GM19455 (cell line): ENCODE results near the gene IL24.
"Not testable (repeated sequence)": the region's sequence is repeated elsewhere in the genome, so short reads cannot be mapped to it uniquely, and the experiment has no call there.

ENCODE experiments used
- ATAC-seq: cut with Tn5 transposase; IDR thresholded peaks from one replicate; pipeline ENCODE4 v1.9.1; 2021; ENCODE audit not compliant: unreplicated experiment

Gene IL24

GRCh38 chr1:206923961-206924557 lies 26.8 kb downstream of the IL24 start:
- ATAC-seq = not testable (repeated sequence)

- ATAC-seq = peak; percentile 24
Observed at GRCh38 chr1:206924592-206925105, 27.4 kb downstream of the IL24 start.

- peak; percentile 49 for ATAC-seq
Observed at GRCh38 chr1:206925106-206925736, 28.0 kb downstream of the IL24 start.

DNA sequence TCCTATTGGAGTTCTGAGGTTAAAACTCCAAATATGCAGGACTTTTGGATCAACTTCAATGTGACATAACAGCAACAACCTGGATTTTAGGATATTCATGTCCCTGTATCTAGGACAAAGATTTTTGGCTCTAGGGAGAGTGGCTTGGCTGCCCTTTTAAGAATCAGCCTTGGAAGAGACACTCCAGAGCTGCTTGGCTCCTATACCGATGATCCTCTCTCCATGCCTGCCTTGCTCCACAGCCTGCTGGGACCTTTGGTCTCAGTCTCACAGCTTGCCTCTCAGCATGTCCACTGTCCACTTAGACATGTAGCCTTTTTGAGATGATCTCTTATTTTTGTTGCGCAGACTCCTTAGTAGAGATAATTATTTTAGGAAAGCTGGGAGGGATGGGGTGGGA lies 29.0 kb downstream of the IL24 start:
- ATAC-seq = no peak

GRCh38 chr1:206929524-206929923 lies 32.3 kb downstream of the IL24 start:
- ATAC-seq = no peak

GRCh38 chr1:206930210-206930798 lies 33.1 kb downstream of the IL24 start:
- ATAC-seq = peak; percentile 64

DNA sequence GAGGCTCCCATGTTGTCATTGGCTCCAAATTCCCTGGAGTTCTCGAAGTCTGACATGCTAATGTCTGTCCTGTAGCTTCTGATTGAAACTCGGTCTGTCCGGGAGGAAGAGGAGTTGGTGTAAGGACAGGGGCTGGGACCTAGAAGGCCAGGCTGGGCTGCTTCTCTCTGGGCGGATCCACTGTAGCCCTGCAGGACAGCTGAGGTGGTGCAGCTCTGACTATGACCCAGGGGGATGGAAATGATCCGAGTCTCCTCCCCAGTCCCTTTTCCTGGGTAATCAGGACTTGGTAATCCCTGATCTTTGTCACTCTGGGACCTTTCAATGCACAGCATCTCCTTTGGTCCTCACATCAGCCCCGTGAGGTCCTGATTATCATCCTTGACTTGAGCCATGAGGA lies 34.5 kb downstream of the IL24 start:
- no peak for ATAC-seq

- ATAC-seq = no peak
Observed at GRCh38 chr1:206932177-206932576, 34.9 kb downstream of the IL24 start.

DNA sequence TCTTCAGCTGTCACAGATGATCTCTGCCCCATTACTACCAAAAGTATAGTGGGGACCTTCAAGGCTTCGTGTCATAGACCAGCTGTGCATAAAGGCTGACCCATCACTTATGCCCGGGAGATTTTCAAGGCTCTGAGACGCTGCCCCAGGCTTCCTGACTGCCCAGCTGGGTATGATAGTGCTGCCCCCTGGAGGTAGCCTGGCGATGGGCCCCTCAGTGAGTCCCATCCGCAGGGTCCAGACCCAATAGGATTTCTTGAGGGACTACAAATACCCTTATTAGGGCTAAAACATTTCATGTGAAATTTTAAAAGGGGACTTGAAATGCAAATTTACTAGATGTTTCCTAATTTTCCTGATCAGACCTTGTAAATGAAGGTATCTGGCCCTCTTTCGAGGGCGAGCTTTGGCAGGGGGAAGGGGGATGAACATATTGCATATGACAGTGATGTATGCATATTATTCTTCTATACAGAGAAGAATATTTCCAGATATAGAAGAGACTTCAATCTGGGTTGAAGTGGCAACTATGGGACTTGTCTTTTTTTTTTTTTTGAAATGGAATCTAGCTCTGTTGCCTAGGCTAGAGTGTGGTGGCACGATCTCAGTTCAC lies 36.2 kb downstream of the IL24 start:
- ATAC-seq = no peak

- ATAC-seq = no peak
Observed at GRCh38 chr1:206935491-206936067, 38.3 kb downstream of the IL24 start.

DNA sequence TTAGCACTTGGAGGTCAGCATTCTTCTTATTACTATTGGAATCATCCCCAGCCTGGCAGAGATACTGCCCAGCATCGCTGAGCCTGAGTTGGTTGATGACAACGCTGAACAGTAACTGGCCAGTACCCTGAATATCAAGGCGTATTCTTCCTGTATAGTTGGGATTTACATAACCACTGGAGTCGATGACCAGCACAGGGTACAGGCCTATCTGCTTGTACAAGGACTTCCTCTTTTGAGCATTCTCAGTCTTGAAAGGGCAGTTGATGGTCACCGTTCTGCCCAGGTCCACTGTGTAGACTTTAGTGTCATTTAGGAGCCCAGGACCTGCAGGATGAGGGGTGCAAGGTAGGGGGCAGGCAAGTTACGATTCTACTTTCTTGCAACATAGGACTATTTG lies 40.2 kb downstream of the IL24 start:
- ATAC-seq = no peak

GRCh38 chr1:206939131-206939530 lies 41.9 kb downstream of the IL24 start:
- no peak for ATAC-seq

DNA sequence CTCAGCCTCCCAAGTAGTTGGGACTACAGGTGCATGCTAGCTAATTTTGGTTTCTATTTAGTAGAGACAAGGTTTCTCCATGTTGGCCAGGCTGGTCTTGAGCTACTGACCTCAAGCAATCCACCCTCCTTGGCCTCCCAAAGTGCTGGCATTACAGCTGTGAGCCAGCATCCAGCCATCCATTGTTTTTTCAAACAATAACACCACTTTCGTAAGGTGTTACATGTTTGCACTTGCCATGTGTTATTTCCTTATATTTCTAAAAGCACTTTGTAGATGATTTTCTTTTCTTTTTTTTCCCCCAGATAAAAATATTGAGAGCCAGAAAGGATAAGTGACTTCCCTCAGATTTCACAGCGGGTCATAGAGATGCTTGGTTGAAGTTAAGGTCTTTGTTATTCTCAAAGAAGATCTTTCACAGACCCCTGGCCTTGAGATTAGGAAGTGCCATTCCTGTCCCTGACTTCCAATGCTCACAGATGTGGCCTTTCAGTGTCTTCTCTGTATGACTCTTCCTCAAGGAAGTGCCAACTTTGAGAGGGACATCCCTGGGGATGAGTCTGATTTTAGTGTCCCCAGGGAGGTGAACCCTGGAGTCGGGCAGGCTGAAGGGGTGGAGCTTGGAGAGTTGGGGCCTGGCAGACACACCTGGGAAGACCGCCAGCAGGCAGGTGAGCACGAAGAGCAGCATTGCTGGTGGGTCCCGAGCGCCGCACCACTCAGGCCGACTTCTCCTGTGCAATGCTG lies 42.8 kb downstream of the IL24 start:
- no peak for ATAC-seq

- no peak for ATAC-seq
Observed at GRCh38 chr1:206940588-206940936, 43.3 kb downstream of the IL24 start.

- no peak for ATAC-seq
Observed at GRCh38 chr1:206941766-206942418, 44.6 kb downstream of the IL24 start.

GRCh38 chr1:206944703-206945102 lies 47.5 kb downstream of the IL24 start:
- no peak for ATAC-seq

GRCh38 chr1:206945779-206946178 lies 48.5 kb downstream of the IL24 start:
- no peak for ATAC-seq

DNA sequence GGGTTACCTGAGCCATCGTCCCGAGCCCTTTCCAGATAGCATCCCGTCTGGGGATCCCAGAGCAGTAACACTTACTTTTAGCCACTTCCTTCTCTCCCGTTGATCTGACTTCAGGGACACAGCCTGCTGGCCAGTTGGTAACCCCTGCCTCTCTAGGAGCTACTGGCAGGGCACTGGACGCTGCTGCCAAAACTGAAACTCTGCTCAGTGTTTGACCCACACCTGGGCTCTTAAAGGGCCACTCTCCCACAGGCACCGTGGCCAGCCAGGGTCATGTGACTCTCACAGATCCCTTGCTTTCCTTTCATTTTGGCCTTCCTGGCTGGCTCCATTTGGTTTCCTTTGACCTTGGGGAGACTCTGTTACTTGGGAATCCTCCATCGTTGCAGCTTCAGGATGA lies 49.0 kb downstream of the IL24 start, which contains the start of gene PIGR:
TSS of gene PIGR (minus strand) at position 206 of the 400 bp plus-strand sequence. CDS start 5,935 bp downstream, outside the sequence.
- no peak for ATAC-seq

DNA sequence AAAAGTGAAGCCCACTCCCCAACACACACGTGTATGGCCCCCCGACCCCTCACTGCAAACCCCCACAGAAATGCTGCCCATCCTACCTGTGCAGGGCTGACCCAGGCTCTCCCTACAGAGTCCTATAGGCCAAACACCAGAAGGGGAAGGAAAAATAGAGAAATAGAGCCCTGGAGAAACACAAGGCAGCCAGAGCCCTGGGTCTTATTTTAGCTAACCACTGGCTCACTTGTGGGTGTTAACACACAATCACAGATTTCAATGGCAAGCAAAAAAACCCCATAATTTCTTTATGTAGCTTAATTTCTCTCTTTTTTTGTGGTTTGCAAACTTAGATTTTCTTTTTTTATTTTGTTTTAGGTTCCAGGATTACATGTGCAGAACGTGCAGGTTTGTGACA lies 50.0 kb downstream of the IL24 start:
- no peak for ATAC-seq

DNA sequence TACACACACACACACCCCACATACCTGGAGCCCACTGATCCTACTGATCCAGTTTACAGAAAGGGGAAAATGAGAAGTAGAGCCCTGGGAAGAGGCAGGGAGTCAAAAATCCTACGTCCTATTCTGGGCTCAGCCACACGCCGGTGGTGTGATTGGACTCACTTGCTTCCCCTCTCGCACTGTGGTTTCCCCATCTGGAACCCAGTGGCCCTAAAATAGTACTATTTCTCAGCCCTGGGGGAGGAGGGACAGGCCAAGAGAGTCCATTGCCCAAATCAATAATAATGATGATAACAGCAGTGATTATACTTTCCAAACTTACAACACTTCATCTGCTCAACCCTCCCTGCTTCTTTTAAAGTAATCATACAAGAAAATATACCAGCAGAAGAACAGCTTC lies 52.0 kb downstream of the IL24 start:
- no peak for ATAC-seq
